PC-3 (cell line): Measurements from ENCODE around the gene ICOSLG. TPM values are rescaled to one million over a fixed set of nuclear protein-coding genes. Genes with fewer than 3 reads are reported as not detected.
"Not testable (repeated sequence)": the region's sequence is repeated elsewhere in the genome, so short reads cannot be mapped to it uniquely, and the experiment has no call there.

Source experiments
- ATAC-seq: fragments of 200-7000 bp; cut with Tn5 transposase; 2 replicates; pipeline ENCODE4 v1.9.1; 2020; ENCODE audit warnings: mild to moderate bottlenecking, moderate library complexity
- BruUV-seq: library from RNA; stranded (reverse); fragments of 400-500 nt; replicated peaks from 2 replicates; lab custom pipeline; 2021; lab: Mats Ljungman, UMichigan
- CTCF ChIA-PET: fragments of 300-600 bp; sonication (Branson Sonifier 250); formaldehyde crosslinking; loops from one replicate; lab custom pipeline; 2022; ENCODE audit warnings: antibody characterized with exemption; lab: Charles Lee
- POLR2A ChIA-PET: fragments of 300-600 bp; sonication (Branson Sonifier 250); formaldehyde crosslinking; loops from one replicate; lab custom pipeline; 2022; ENCODE audit warnings: antibody characterized with exemption; ENCODE audit not compliant: unreplicated experiment; lab: Charles Lee
- DNase-seq: peaks from one replicate; pipeline ENCODE4 v3.0.0-alpha.2; 2015
- H2AFZ ChIP-seq: fragments of 300-600 bp; sonication (generic); 2 replicates; pipeline ENCODE4 v1.6.0; 2016; ENCODE audit warnings: antibody characterized with exemption, low read length
- H3F3A ChIP-seq: fragments of 300-600 bp; sonication (generic); one replicate; pipeline ENCODE4 v1.6.0; 2017; ENCODE audit warnings: antibody characterized with exemption, low read length, control low read depth, mild to moderate bottlenecking; ENCODE audit not compliant: unreplicated experiment
- H3K27ac ChIP-seq: fragments of 300-600 bp; sonication (generic); 2 replicates; pipeline ENCODE4 v1.5.1; 2016; ENCODE audit warnings: mild to moderate bottlenecking, low read length
- H3K27me3 ChIP-seq: fragments of 300-600 bp; sonication (generic); 2 replicates; pipeline ENCODE4 v1.6.1; 2016; ENCODE audit warnings: low read length, mixed read lengths
- H3K36me3 ChIP-seq: fragments of 300-600 bp; sonication (generic); 2 replicates; pipeline ENCODE4 v1.6.1; 2016; ENCODE audit warnings: low read depth, mixed run types, low read length, mixed read lengths
- H3K4me1 ChIP-seq: fragments of 300-600 bp; sonication (generic); 2 replicates; pipeline ENCODE4 v1.5.1; 2016; ENCODE audit warnings: low read length; ENCODE audit not compliant: insufficient read depth
- H3K4me2 ChIP-seq: fragments of 300-600 bp; sonication (generic); 2 replicates; pipeline ENCODE4 v1.6.0; 2016; ENCODE audit warnings: low read length
- H3K4me3 ChIP-seq: fragments of 300-600 bp; sonication (generic); 2 replicates; pipeline ENCODE4 v1.5.1; 2016; ENCODE audit warnings: mild to moderate bottlenecking, low read length, mixed read lengths
- H3K79me2 ChIP-seq: fragments of 300-600 bp; sonication (generic); 2 replicates; pipeline ENCODE4 v1.6.1; 2017; ENCODE audit warnings: low read length, mixed read lengths
- H3K9ac ChIP-seq: fragments of 300-600 bp; sonication (generic); 2 replicates; pipeline ENCODE4 v1.6.0; 2016; ENCODE audit warnings: mild to moderate bottlenecking, low read length
- H3K9me2 ChIP-seq: fragments of 300-600 bp; sonication (generic); replicated peaks from 2 replicates; pipeline ENCODE4 v1.6.1; 2016; ENCODE audit warnings: mixed run types, low read length, mixed read lengths
- H3K9me3 ChIP-seq: fragments of 300-600 bp; sonication (generic); 2 replicates; pipeline ENCODE4 v1.6.1; 2016; ENCODE audit warnings: low read length, mixed read lengths
- H4K20me1 ChIP-seq: fragments of 300-600 bp; sonication (generic); 2 replicates; pipeline ENCODE4 v1.6.1; 2016; ENCODE audit warnings: low read length, mixed read lengths
- CTCF ChIP-seq: fragments of 300-600 bp; sonication (generic); conservative IDR thresholded peaks from 2 replicates; pipeline ENCODE4 v1.5.1; 2017; ENCODE audit warnings: antibody characterized with exemption, low read depth, mild to moderate bottlenecking, low read length
- EZH2 ChIP-seq: fragments of 300-600 bp; sonication (generic); IDR thresholded peaks from one replicate; pipeline ENCODE4 v1.6.1; 2017; ENCODE audit warnings: antibody characterized with exemption, mild to moderate bottlenecking, low read length; ENCODE audit not compliant: unreplicated experiment
- EZH2phosphoT487 ChIP-seq: fragments of 300-600 bp; sonication (generic); IDR thresholded peaks from 2 replicates; pipeline ENCODE4 v1.6.1; 2018; ENCODE audit warnings: mild to moderate bottlenecking, antibody characterized with exemption, low read length, borderline replicate concordance
- intact Hi-C: fragments of 100-400 bp; cut with micrococcal nuclease; formaldehyde crosslinking; loops from 2 replicates; pipeline ENCODE4 v1.9.0; 2023
- total RNA-seq: library from RNA; depleted of rRNA; stranded (reverse); fragments of >200 nt; gene quantifications from 2 replicates; pipeline ENCODE4 v1.2.3, GENCODE V29; 2014

The ICOSLG gene
- total RNA-seq, 1 experiment from 2014 or later = 11.6 TPM

GRCh38 chr21:44285138-44285992 lies 44.6 kb upstream of the ICOSLG start, which contains the start of gene AIRE:
AIRE (plus strand) TSS chr21:44285876; CDS start chr21:44286007, 131 bp downstream.
- H3K36me3 ChIP-seq = no peaks in the 10 kb centered on the region
- ChIA-PET POLR2A (no interaction called here), CTCF (no interaction called here)
- DNase-seq (no peak), ATAC-seq (peak; percentile 36; the same call in 1 of the 2 replicates)
- no peak within 1 kb of the TSS for H3K4me3 ChIP-seq
- no peaks in the 10 kb centered on the region for H3K9me2 ChIP-seq
- intact Hi-C loops = no loop called here
- H3K27ac ChIP-seq = no peak within 1 kb of the TSS
- no peaks in the 10 kb centered on the region for H3K79me2 ChIP-seq
- no peaks in the 10 kb centered on the region for H3F3A ChIP-seq
- H3K9ac ChIP-seq = no peak within 1 kb of the TSS
- TF ChIP-seq EZH2 (no peak), CTCF (no peak), EZH2phosphoT487 (no peak)
- no TSS peak for BruUV-seq
- no peak within 1 kb of the TSS for H2AFZ ChIP-seq
- H3K9me3 ChIP-seq = no peaks in the 10 kb centered on the region
- H3K4me1 ChIP-seq = no peaks in the 10 kb centered on the region
- no peaks in the 10 kb centered on the region for H3K27me3 ChIP-seq
- H3K4me2 ChIP-seq = no peak within 1 kb of the TSS
- H4K20me1 ChIP-seq = no peaks in the 10 kb centered on the region

- Histone ChIP-seq H3K4me2 (no peak overlapping the region), H3K9me2 (no peaks in the 10 kb centered on the region), H3K9ac (no peak overlapping the region), H3K79me2 (no peaks in the 10 kb centered on the region), H3K9me3 (no peaks in the 10 kb centered on the region), H3K36me3 (no peaks in the 10 kb centered on the region), H3K4me3 (no peak overlapping the region), H2AFZ (no peak overlapping the region), H3F3A (no peaks in the 10 kb centered on the region), H3K27me3 (no peaks in the 10 kb centered on the region), H4K20me1 (no peaks in the 10 kb centered on the region), H3K4me1 (no peaks in the 10 kb centered on the region), H3K27ac (no peak overlapping the region)
- ChIA-PET CTCF (no interaction called here), POLR2A (no interaction called here)
- ATAC-seq (no peak), DNase-seq (no peak)
- TF ChIP-seq EZH2phosphoT487 = no peak
- BruUV-seq = no TSS peak
- intact Hi-C loops = no loop called here
Measured at GRCh38 chr21:44283948-44284347, 43.2 kb upstream of the ICOSLG start.

- H3K27me3 ChIP-seq, CTCF ChIA-PET, H2AFZ ChIP-seq, H3K27ac ChIP-seq, H3K36me3 ChIP-seq, ATAC-seq, H3K9me2 ChIP-seq, H3K4me1 ChIP-seq, H3K9ac ChIP-seq, POLR2A ChIA-PET, H3F3A ChIP-seq, intact Hi-C loops, DNase-seq, H3K9me3 ChIP-seq, H4K20me1 ChIP-seq, H3K4me2 ChIP-seq, BruUV-seq, H3K4me3 ChIP-seq, H3K79me2 ChIP-seq: not testable (repeated sequence)
Measured at GRCh38 chr21:44283211-44283785, 42.6 kb upstream of the ICOSLG start.
